HepG2 (cell line): ENCODE results near the gene NUP153. TPM values are rescaled to one million over a fixed set of nuclear protein-coding genes. Genes with fewer than 3 reads are reported as not detected.

Source experiments
- ARHGAP35 ChIP-seq: sonication (generic); formaldehyde crosslinking; IDR thresholded peaks from 2 replicates; pipeline ENCODE4 v1.9.0; 2022; ENCODE audit warnings: mild to moderate bottlenecking, inconsistent platforms, moderate library complexity, missing genetic modification reagents, borderline replicate concordance
- CCAR2 ChIP-seq: fragments of 200-400 bp; formaldehyde crosslinking; optimal IDR thresholded peaks from 2 replicates; pipeline ENCODE3; 2018; ENCODE audit warnings: low read depth, mild to moderate bottlenecking, low read length, moderate library complexity
- ETV6 ChIP-seq: sonication (generic); formaldehyde crosslinking; conservative IDR thresholded peaks from 2 replicates; pipeline ENCODE4 v1.4.0; 2020; ENCODE audit warnings: missing genetic modification reagents
- HCFC1 ChIP-seq: fragments of 150-350 bp; IDR thresholded peaks from 2 replicates; pipeline ENCODE4 v1.6.1; 2014; ENCODE audit warnings: low read depth, low read length
- HMGXB3 ChIP-seq: sonication (generic); formaldehyde crosslinking; IDR thresholded peaks from 2 replicates; pipeline ENCODE4 v1.4.0; 2020; ENCODE audit warnings: missing genetic modification reagents, borderline replicate concordance
- JDP2 ChIP-seq: sonication (generic); formaldehyde crosslinking; IDR thresholded peaks from 2 replicates; pipeline ENCODE4 v1.8.1; 2022; ENCODE audit warnings: missing genetic modification reagents, borderline replicate concordance
- KDM1A ChIP-seq: IDR thresholded peaks from 2 replicates; pipeline ENCODE4 v1.6.1; 2016; ENCODE audit warnings: missing compliant biosample characterization
- LCORL ChIP-seq, 2 experiments: fragments of 450-650 bp in 1 of 2; sonication (generic) in 1 of 2; formaldehyde crosslinking in 1 of 2; IDR thresholded peaks; 2 replicates each; pipeline versions ENCODE4 v1.5.0 to v1.6.1; 2017 to 2020; ENCODE audit warnings: antibody characterized with exemption in 1 of 2, missing genetic modification reagents in 1 of 2
- NFKB2 ChIP-seq: sonication (generic); formaldehyde crosslinking; IDR thresholded peaks from 2 replicates; pipeline ENCODE4 v1.4.0; 2020; ENCODE audit warnings: missing genetic modification reagents, borderline replicate concordance
- PAF1 ChIP-seq: IDR thresholded peaks from 2 replicates; pipeline ENCODE4 v1.6.1; 2016; ENCODE audit warnings: missing genetic modification reagents, missing compliant biosample characterization
- PHF20 ChIP-seq: sonication (generic); formaldehyde crosslinking; IDR thresholded peaks from 2 replicates; pipeline ENCODE4 v1.5.0; 2020; ENCODE audit warnings: mild to moderate bottlenecking, missing genetic modification reagents
- SMAD9 ChIP-seq: sonication (generic); formaldehyde crosslinking; IDR thresholded peaks from 2 replicates; pipeline ENCODE4 v1.5.1; 2020; ENCODE audit warnings: mild to moderate bottlenecking, missing genetic modification reagents
- SP2 ChIP-seq: sonication (generic); formaldehyde crosslinking; IDR thresholded peaks from 2 replicates; pipeline ENCODE4 v1.5.1; 2020; ENCODE audit warnings: mild to moderate bottlenecking, missing genetic modification reagents
- SYNCRIP ChIP-seq: fragments of 200-400 bp; formaldehyde crosslinking; IDR thresholded peaks from 2 replicates; pipeline ENCODE4 v1.6.1; 2018; ENCODE audit warnings: mild to moderate bottlenecking, low read depth, low read length; ENCODE audit not compliant: insufficient read depth
- USF2 ChIP-seq, 2 experiments: sonication (generic) in 1 of 2; formaldehyde crosslinking in 1 of 2; IDR thresholded peaks; 2 replicates each; pipeline versions ENCODE4 v1.5.1 to v1.6.1; 2011 to 2020; ENCODE audit warnings: borderline replicate concordance in 1 of 2, low read depth in 1 of 2, low read length in 1 of 2, mild to moderate bottlenecking in 1 of 2, missing genetic modification reagents in 1 of 2, moderate library complexity in 1 of 2
- ZKSCAN1 ChIP-seq: fragments of 150-350 bp; IDR thresholded peaks from 2 replicates; pipeline ENCODE4 v1.6.1; 2014; ENCODE audit warnings: low read length
- ZNF235 ChIP-seq: sonication (generic); formaldehyde crosslinking; IDR thresholded peaks from 2 replicates; pipeline ENCODE4 v1.8.1; 2023; ENCODE audit warnings: mild to moderate bottlenecking, missing genetic modification reagents, borderline replicate concordance
- ZNF264 ChIP-seq: sonication (generic); formaldehyde crosslinking; IDR thresholded peaks from 2 replicates; pipeline ENCODE4 v1.4.0; 2020; ENCODE audit warnings: missing genetic modification reagents
- ZNF280D ChIP-seq: sonication (generic); formaldehyde crosslinking; IDR thresholded peaks from 2 replicates; pipeline ENCODE4 v1.5.1; 2020; ENCODE audit warnings: mild to moderate bottlenecking, missing genetic modification reagents
- ZNF782 ChIP-seq: sonication (generic); formaldehyde crosslinking; IDR thresholded peaks from 2 replicates; pipeline ENCODE4 v1.4.0; 2020; ENCODE audit warnings: missing genetic modification reagents, mild to moderate bottlenecking, borderline replicate concordance
- polyA plus RNA-seq, 8 experiments: library from polyadenylated mRNA; depleted of rRNA in 3 of 8; stranded (reverse) in 7 of 8; unstranded in 1 of 8; fragments of >200 nt; fragmentation: Illumina TruSeq in 4 of 8; extraction: Trizol in 4 of 8; gene quantifications; 2 replicates each; pipeline versions ENCODE4 v1.2.1 to v1.2.3, GENCODE V29; 2011 to 2016; ENCODE audit warnings: low read depth in 4 of 8, missing spikeins in 1 of 8, mixed read lengths in 1 of 8; ENCODE audit not compliant: insufficient read depth in 1 of 8
- total RNA-seq, 5 experiments: library from RNA; depleted of rRNA; stranded (reverse); fragments of >200 nt; fragmentation: Illumina TruSeq; extraction: Trizol; gene quantifications; 2 replicates each; pipeline ENCODE4 v1.2.3, GENCODE V29; 2016; ENCODE audit warnings: low read depth in 1 of 5

NUP153 gene
- total and polyA plus RNA-seq, 2 of the 13 experiments (the other 11 are each of a cell fraction or from before 2014, with no cell fraction given): 29.8 to 55.2 TPM

GRCh38 chr6:17744019-17744756 lies 37.5 kb upstream of the NUP153 start (continued):
- TF ChIP-seq ZNF280D (0 out of 2 replicates have a peak, but pooled peaks have one; percentile 8), PHF20 (CRISPR knock-in tag) (no peak), SMAD9 (CRISPR knock-in tag) (no peak), HMGXB3 (CRISPR knock-in tag) (0 out of 2 replicates have a peak, but pooled peaks have one; percentile 8), ZNF782 (CRISPR knock-in tag) (no peak), LCORL (IDR thresholded peaks at IDR 0.05) (no peak), LCORL (CRISPR knock-in tag; IDR thresholded peaks at IDR 0.05) (no peak), CCAR2 (no peak), SYNCRIP (no peak), PAF1 (CRISPR knock-in tag) (no peak), ZNF264 (CRISPR knock-in tag) (no peak), HCFC1 (no peak), SP2 (CRISPR knock-in tag) (no peak), USF2 (IDR thresholded peaks at IDR 0.05; ENCODE audit: low read depth, low read length) (no peak), USF2 (CRISPR knock-in tag; IDR thresholded peaks at IDR 0.05; ENCODE audit: borderline replicate concordance) (no peak), ARHGAP35 (CRISPR knock-in tag) (no peak), JDP2 (CRISPR knock-in tag) (no peak), NFKB2 (CRISPR knock-in tag) (no peak), ETV6 (no peak), KDM1A (CRISPR knock-in tag) (no peak), ZKSCAN1 (no peak), ZNF235 (CRISPR knock-in tag) (0 out of 2 replicates have a peak, but pooled peaks have one; percentile 54)
